H1 (cell line): ENCODE measurements around the gene SRRM2. TPM values are rescaled to one million over a fixed set of nuclear protein-coding genes. Genes with fewer than 3 reads are reported as not detected.

Source experiments
- CTCF ChIA-PET: fragments of 300-600 bp; sonication (Branson Sonifier 250); formaldehyde crosslinking; loops from one replicate; lab custom pipeline; 2021; ENCODE audit not compliant: partially characterized antibody; lab: Charles Lee
- POLR2A ChIA-PET: fragments of 300-600 bp; sonication (Branson Sonifier 250); formaldehyde crosslinking; loops from one replicate; lab custom pipeline; 2021; ENCODE audit warnings: inconsistent platforms; ENCODE audit not compliant: partially characterized antibody; lab: Charles Lee
- DNase-seq, 2 experiments: peaks; one replicate each; pipeline versions ENCODE4 v3.0.0 to v3.0.0-alpha.2; 2010 to 2022; ENCODE audit warnings: low spot score in 2 of 2, low read depth in 1 of 2, mixed read lengths in 1 of 2
- FAIRE-seq: peaks from 2 replicates; lab custom pipeline; 2011; peaks lifted over from hg19 to GRCh38; lab: Jason Lieb, UNC
- H2AFZ ChIP-seq: 2 replicates; pipeline ENCODE4 v1.8.1; 2012; ENCODE audit warnings: low read length, inconsistent platforms
- H2AK5ac ChIP-seq: 2 replicates; pipeline ENCODE4 v1.6.1; 2013; ENCODE audit warnings: low read depth, low read length
- H2BK120ac ChIP-seq: replicated peaks from 2 replicates; pipeline ENCODE3; 2013; ENCODE audit warnings: low read depth, low read length, inconsistent platforms
- H2BK12ac ChIP-seq: 2 replicates; pipeline ENCODE4 v1.6.1; 2013; ENCODE audit warnings: low read depth, low read length
- H2BK15ac ChIP-seq: 2 replicates; pipeline ENCODE4 v1.6.1; 2013; ENCODE audit warnings: low read length
- H2BK20ac ChIP-seq: 2 replicates; pipeline ENCODE4 v1.6.1; 2013; ENCODE audit warnings: low read length
- H2BK5ac ChIP-seq: 2 replicates; pipeline ENCODE4 v1.6.1; 2013; ENCODE audit warnings: low read depth, low read length
- H3K14ac ChIP-seq: 2 replicates; pipeline ENCODE4 v1.6.1; 2013; ENCODE audit warnings: inconsistent platforms; ENCODE audit not compliant: insufficient read length
- H3K18ac ChIP-seq: 2 replicates; pipeline ENCODE4 v1.6.1; 2013; ENCODE audit warnings: low read length; ENCODE audit errors: extremely low read depth
- H3K23ac ChIP-seq: 2 replicates; pipeline ENCODE4 v1.6.1; 2013; ENCODE audit warnings: inconsistent platforms; ENCODE audit not compliant: insufficient read length
- H3K23me2 ChIP-seq: 2 replicates; pipeline ENCODE4 v1.6.1; 2013; ENCODE audit warnings: low read depth, low read length
- H3K27ac ChIP-seq: 2 replicates; pipeline ENCODE4 v1.6.1; 2011; ENCODE audit warnings: low read depth, low read length, inconsistent platforms
- H3K27me3 ChIP-seq, 4 experiments: replicated peaks in 1 of 4; 1 replicate in 1 of 4; 2 replicates in 3 of 4; pipeline versions ENCODE4 v1.6.1 to v1.8.1; 2011 to 2013; ENCODE audit warnings: low read length in 3 of 4, mild to moderate bottlenecking in 3 of 4, inconsistent platforms in 2 of 4, mixed read lengths in 2 of 4, moderate library complexity in 1 of 4; ENCODE audit not compliant: control insufficient read depth in 3 of 4, insufficient read depth in 3 of 4; ENCODE audit errors: extremely low read depth in 1 of 4
- H3K36me3 ChIP-seq, 4 experiments: 2 replicates each; pipeline versions ENCODE4 v1.6.1 to v1.8.1; 2011 to 2013; ENCODE audit warnings: mild to moderate bottlenecking in 4 of 4, low read length in 3 of 4, moderate library complexity in 2 of 4, control low read depth in 1 of 4, inconsistent platforms in 1 of 4; ENCODE audit not compliant: insufficient read depth in 4 of 4, control insufficient read depth in 2 of 4
- H3K4ac ChIP-seq: replicated peaks from 2 replicates; pipeline ENCODE3; 2013; ENCODE audit warnings: low read length, low read depth, mixed read lengths, inconsistent platforms; ENCODE audit not compliant: insufficient read length
- H3K4me1 ChIP-seq, 4 experiments: replicated peaks in 1 of 4; 1 replicate in 1 of 4; 2 replicates in 3 of 4; pipeline versions ENCODE4 v1.6.1 to v1.8.1; 2011 to 2013; ENCODE audit warnings: low read length in 3 of 4, inconsistent platforms in 2 of 4, mixed read lengths in 1 of 4; ENCODE audit not compliant: insufficient read depth in 4 of 4, control insufficient read depth in 3 of 4
- H3K4me2 ChIP-seq, 2 experiments: 2 replicates each; pipeline versions ENCODE4 v1.6.1 to v1.8.1; 2011 to 2013; ENCODE audit warnings: low read depth in 2 of 2, low read length in 2 of 2, control low read depth in 1 of 2, inconsistent platforms in 1 of 2, mild to moderate bottlenecking in 1 of 2; ENCODE audit not compliant: insufficient read depth in 1 of 2
- H3K4me3 ChIP-seq, 4 experiments: fragments of 200-600, 300-600 bp in 1 of 4; sonication (generic), shearing (Covaris generic), sonication (Bioruptor Twin) in 1 of 4; 2 replicates each; pipeline versions ENCODE4 v1.5.1 to v1.8.1; 2011 to 2016; ENCODE audit warnings: low read length in 4 of 4, low read depth in 3 of 4, control low read depth in 2 of 4, inconsistent platforms in 2 of 4, mild to moderate bottlenecking in 2 of 4, mixed read lengths in 1 of 4, moderate library complexity in 1 of 4; ENCODE audit not compliant: insufficient read depth in 2 of 4; ENCODE audit errors: extremely low read depth in 1 of 4
- H3K56ac ChIP-seq: replicated peaks from 2 replicates; pipeline ENCODE3; 2013; ENCODE audit warnings: low read depth, mild to moderate bottlenecking, mixed read lengths, low read length, inconsistent platforms; ENCODE audit not compliant: insufficient read length
- H3K79me1 ChIP-seq: 2 replicates; pipeline ENCODE4 v1.6.1; 2013; ENCODE audit warnings: low read depth, low read length, control low read depth
- H3K79me2 ChIP-seq, 2 experiments: 2 replicates each; pipeline versions ENCODE4 v1.6.1 to v1.8.1; 2012 to 2013; ENCODE audit warnings: low read length in 2 of 2, mild to moderate bottlenecking in 2 of 2, inconsistent platforms in 1 of 2; ENCODE audit not compliant: insufficient read depth in 2 of 2, control insufficient read depth in 1 of 2
- H3K9ac ChIP-seq, 4 experiments: replicated peaks in 1 of 4; 1 replicate in 1 of 4; 2 replicates in 3 of 4; pipeline versions ENCODE4 v1.6.1 to v1.8.1; 2011 to 2013; ENCODE audit warnings: low read depth in 3 of 4, low read length in 3 of 4, control low read depth in 2 of 4, mild to moderate bottlenecking in 2 of 4, moderate library complexity in 2 of 4, inconsistent platforms in 1 of 4; ENCODE audit errors: extremely low read depth in 1 of 4
- H3K9me3 ChIP-seq, 2 experiments: 2 replicates each; pipeline versions ENCODE4 v1.6.1 to v1.8.1; 2012 to 2013; ENCODE audit warnings: mild to moderate bottlenecking in 2 of 2, moderate library complexity in 2 of 2, control low read depth in 1 of 2, inconsistent platforms in 1 of 2, low read depth in 1 of 2, low read length in 1 of 2, mixed read lengths in 1 of 2; ENCODE audit not compliant: insufficient read depth in 2 of 2
- H4K20me1 ChIP-seq, 2 experiments: replicated peaks in 1 of 2; 2 replicates each; pipeline versions ENCODE3 to v1.8.1; 2011 to 2013; ENCODE audit warnings: inconsistent platforms in 2 of 2, low read length in 2 of 2, mild to moderate bottlenecking in 1 of 2; ENCODE audit not compliant: insufficient read depth in 2 of 2, control insufficient read depth in 1 of 2
- H4K5ac ChIP-seq: 2 replicates; pipeline ENCODE4 v1.6.1; 2013; ENCODE audit warnings: low read length, low read depth, mixed read lengths, inconsistent platforms; ENCODE audit not compliant: insufficient read length
- H4K8ac ChIP-seq: 2 replicates; pipeline ENCODE4 v1.8.0; 2013; ENCODE audit warnings: mild to moderate bottlenecking, moderate library complexity, low read length, inconsistent platforms; ENCODE audit not compliant: insufficient read depth; ENCODE audit errors: extremely low read depth
- H4K91ac ChIP-seq: replicated peaks from 2 replicates; pipeline ENCODE3; 2013; ENCODE audit warnings: low read length, mixed read lengths, inconsistent platforms; ENCODE audit not compliant: insufficient read length
- CHD1 ChIP-seq: IDR thresholded peaks from 2 replicates; pipeline ENCODE4 v1.6.1; 2012; ENCODE audit warnings: low read depth, low read length, improper control_type of control experiment
- SIN3A ChIP-seq, 2 experiments: IDR thresholded peaks in 1 of 2; conservative IDR thresholded peaks in 1 of 2; 2 replicates each; pipeline ENCODE4 v1.6.1; 2011 to 2012; ENCODE audit warnings: low read length in 2 of 2, improper control_type of control experiment in 1 of 2, low read depth in 1 of 2, mild to moderate bottlenecking in 1 of 2
- SIRT6 ChIP-seq: IDR thresholded peaks from one replicate; pipeline ENCODE4 v1.7.1; 2012; ENCODE audit warnings: low read length, inconsistent platforms
- YY1 ChIP-seq: IDR thresholded peaks from 2 replicates; pipeline ENCODE4 v1.6.1; 2011; ENCODE audit warnings: low read depth, mild to moderate bottlenecking, low read length
- WGBS, 2 experiments: shearing (Covaris generic) in 1 of 2; methylation state at CpG; one replicate each; pipeline versions ENCODE4 v1.1.6 to v1.1.7; 2013 to 2015; ENCODE audit warnings: low lambda C conversion rate in 2 of 2, mixed read lengths in 2 of 2, inconsistent platforms in 1 of 2, low coverage in 1 of 2, missing lambda C conversion rate in 1 of 2; ENCODE audit not compliant: insufficient replicate concordance in 2 of 2, insufficient coverage in 1 of 2, insufficient read length in 1 of 2; ENCODE audit errors: extremely low coverage in 1 of 2, missing lambda C conversion rate in 1 of 2; 5-methylcytosine and 5-hydroxymethylcytosine counted together
- polyA plus RNA-seq, 7 experiments: library from polyadenylated mRNA; depleted of rRNA in 3 of 7; stranded (reverse) in 5 of 7; unstranded in 2 of 7; fragments of >200 nt in 5 of 7; fragments of 200-250 nt in 2 of 7; gene quantifications; 1 replicate in 5 of 7; 2 replicates in 1 of 7; 4 replicates in 1 of 7; pipeline versions ENCODE4 v1.2.1 to v1.2.3, GENCODE V29; 2011 to 2013; ENCODE audit warnings: missing spikeins in 2 of 7, mixed read lengths in 2 of 7
- total RNA-seq: library from RNA; stranded (reverse); fragmentation: NEBNext Ultra II Directional; extraction: Animal tissue kit (Norgen Biotek cat#: 25700); gene quantifications from 2 replicates; pipeline ENCODE4 v1.2.1, GENCODE V29; 2021

Gene SRRM2
- total and polyA plus RNA-seq, 2 of the 8 experiments (the other 6 are each of a cell fraction or from before 2014, with no cell fraction given), result 300 to 579 TPM

DNA sequence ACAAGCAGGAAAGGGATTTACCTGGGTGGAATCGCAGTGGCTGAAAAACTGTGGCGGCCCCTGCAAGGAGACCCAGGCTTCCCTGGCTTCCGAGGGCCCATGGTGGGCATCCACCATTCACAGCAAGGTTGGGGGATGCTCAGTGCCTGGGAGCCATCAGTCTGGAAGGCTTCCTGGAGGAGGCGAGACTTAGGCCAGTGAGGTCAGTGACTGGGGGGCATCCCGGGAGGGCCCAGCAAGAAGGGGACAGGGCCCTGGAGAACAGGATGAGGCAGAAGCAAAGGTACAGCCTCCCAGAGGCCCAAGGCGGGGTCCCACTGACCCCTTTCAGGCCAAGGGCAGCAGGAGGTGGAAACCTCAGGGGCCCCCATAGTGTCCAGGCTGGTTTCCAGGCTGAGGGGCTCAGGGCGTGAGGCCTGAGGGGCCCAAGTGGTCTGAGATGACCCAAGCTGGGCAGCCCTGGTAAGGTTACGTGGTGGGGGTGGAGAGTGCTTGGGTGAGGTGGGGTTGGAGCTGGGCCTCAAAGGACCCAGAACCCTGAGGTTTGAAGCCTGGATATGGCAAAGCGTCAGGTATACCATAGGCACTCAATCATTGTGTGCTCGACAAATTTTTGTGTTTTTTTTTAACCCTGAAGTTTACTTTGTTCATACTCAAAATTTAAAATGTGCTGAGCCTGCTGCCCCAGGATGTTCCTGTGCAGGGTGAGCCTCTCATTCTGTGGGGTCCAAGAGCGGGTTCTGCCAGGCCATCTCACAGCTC, 15.8 kb upstream of the SRRM2 start:
- no peak overlapping the region for H3K23ac ChIP-seq
- H2BK12ac ChIP-seq, result no peak overlapping the region
- no peaks in the 10 kb centered on the region for H4K20me1 ChIP-seq
- no peak overlapping the region for H2BK20ac ChIP-seq
- no peak overlapping the region for H3K27ac ChIP-seq
- no peak overlapping the region for H2BK120ac ChIP-seq
- H2BK15ac ChIP-seq, result no peak overlapping the region
- no peak overlapping the region for H3K4me2 ChIP-seq
- H3K56ac ChIP-seq, result no peak overlapping the region
- H3K9me3 ChIP-seq, result no peaks in the 10 kb centered on the region
- H3K79me2 ChIP-seq, result no peaks in the 10 kb centered on the region
- ChIA-PET CTCF (interaction anchor here (0.8 kb wide), 1 partner anchor 117 kb away, joined by 3 read pairs; no protein-coding TSS in a partner anchor), POLR2A (interaction anchor here (0.6 to 8.0 kb wide), 5 partner anchors 9 to 23 kb away, joined by 3 to 96 read pairs (median 6); partner anchors contain the start of gene SRRM2)
- H2AK5ac ChIP-seq, result no peak overlapping the region
- DNase-seq (no peak), FAIRE-seq (no peak)
- no peaks in the 10 kb centered on the region for H3K79me1 ChIP-seq
- H3K14ac ChIP-seq, result no peak overlapping the region
- peaks cover 0 to 3% (median 0%) of the 10 kb centered on the region in 4 experiments; a peak in 4 of 7 replicates for H3K4me1 ChIP-seq
- H3K23me2 ChIP-seq, result no peaks in the 10 kb centered on the region
- H3K27me3 ChIP-seq, result no peaks in the 10 kb centered on the region
- no peak overlapping the region for H4K91ac ChIP-seq
- H3K4me3 ChIP-seq, result no peak overlapping the region
- peak overlapping the region; percentile 25 for H4K8ac ChIP-seq
- H4K5ac ChIP-seq, result no peak overlapping the region
- 89% methylated on average over 11 of the region's 11 CpGs; no CpG with 5 or more reads in 1 of the 2 experiments for WGBS, 2 experiments
- no peaks in the 10 kb centered on the region for H3K36me3 ChIP-seq
- H3K18ac ChIP-seq, result no peak overlapping the region
- H2AFZ ChIP-seq, result no peak overlapping the region
- no peak overlapping the region for H3K4ac ChIP-seq
- no peak overlapping the region for H2BK5ac ChIP-seq
- H3K9ac ChIP-seq, result no peak overlapping the region
- TF ChIP-seq CHD1, result no peak
- TF ChIP-seq YY1, result no peak
- TF ChIP-seq SIN3A (conservative IDR thresholded peaks at IDR 0.05 in 1 of 2, IDR thresholded peaks at IDR 0.05 in 1 of 2; ENCODE audit: low read depth in 1 of 2, low read length in 2 of 2), result no peak
- no peak for TF ChIP-seq SIRT6
